T47D (cell line): ENCODE results near the gene SLC47A2.

ENCODE experiments used
- DNase-seq, 2 experiments: peaks; one replicate each; pipeline versions ENCODE4 v3.0.0 to v3.0.0-alpha.2; 2011 to 2012; ENCODE audit warnings: low read depth in 1 of 2, low spot score in 1 of 2
- JUND ChIP-seq: IDR thresholded peaks from 2 replicates; pipeline ENCODE4 v1.6.1; 2012; ENCODE audit warnings: low read depth
- in situ Hi-C: cut with HindIII; loops from 2 replicates; pipeline ENCODE4 v1.10.0; 2016; ENCODE audit warnings: low sequenced_read_pairs, low pct_unique_long_range_greater_than_20kb

Gene SLC47A2

GRCh38 chr17:19644493-19645210, 71.7 kb downstream of the SLC47A2 start:
- TF ChIP-seq JUND, result 0 out of 2 replicates have a peak, but pooled peaks have one; percentile 40
- in situ Hi-C loops, result no loop called here
- DNase-seq, result no peak

- DNase-seq, result no peak
- TF ChIP-seq JUND, result no peak
- in situ Hi-C loops, result no loop called here
These were observed 74.0 kb downstream of the SLC47A2 start for GRCh38 chr17:19642373-19642893.

- no peak for DNase-seq
- in situ Hi-C loops, result no loop called here
- TF ChIP-seq JUND, result no peak
These were observed 74.6 kb downstream of the SLC47A2 start for GRCh38 chr17:19641687-19642372.

- in situ Hi-C loops, result no loop called here
- no peak for DNase-seq
- TF ChIP-seq JUND, result no peak
These were observed 84.5 kb downstream of the SLC47A2 start for GRCh38 chr17:19631905-19632304.

- no peak for TF ChIP-seq JUND
These were observed 85.7 kb downstream of the SLC47A2 start for GRCh38 chr17:19630661-19631060.

GRCh38 chr17:19630035-19630434, 86.3 kb downstream of the SLC47A2 start:
- DNase-seq, result no peak
- in situ Hi-C loops, result no loop called here
- no peak for TF ChIP-seq JUND

More at GRCh38 chr17:19630661-19631060, 85.7 kb downstream of the SLC47A2 start:
- DNase-seq, result no peak
- in situ Hi-C loops, result no loop called here

- in situ Hi-C loops, result no loop called here
- TF ChIP-seq JUND, result no peak
- DNase-seq, result no peak
These were observed 86.9 kb downstream of the SLC47A2 start for GRCh38 chr17:19629449-19629848.
